GM19238 (cell line): ENCODE data around the gene C1QA.

Experiments used
- DNase-seq: peaks from one replicate; pipeline ENCODE4 v3.0.0; 2011; ENCODE audit warnings: low spot score; ENCODE audit not compliant: insufficient read length

C1QA gene

DNA sequence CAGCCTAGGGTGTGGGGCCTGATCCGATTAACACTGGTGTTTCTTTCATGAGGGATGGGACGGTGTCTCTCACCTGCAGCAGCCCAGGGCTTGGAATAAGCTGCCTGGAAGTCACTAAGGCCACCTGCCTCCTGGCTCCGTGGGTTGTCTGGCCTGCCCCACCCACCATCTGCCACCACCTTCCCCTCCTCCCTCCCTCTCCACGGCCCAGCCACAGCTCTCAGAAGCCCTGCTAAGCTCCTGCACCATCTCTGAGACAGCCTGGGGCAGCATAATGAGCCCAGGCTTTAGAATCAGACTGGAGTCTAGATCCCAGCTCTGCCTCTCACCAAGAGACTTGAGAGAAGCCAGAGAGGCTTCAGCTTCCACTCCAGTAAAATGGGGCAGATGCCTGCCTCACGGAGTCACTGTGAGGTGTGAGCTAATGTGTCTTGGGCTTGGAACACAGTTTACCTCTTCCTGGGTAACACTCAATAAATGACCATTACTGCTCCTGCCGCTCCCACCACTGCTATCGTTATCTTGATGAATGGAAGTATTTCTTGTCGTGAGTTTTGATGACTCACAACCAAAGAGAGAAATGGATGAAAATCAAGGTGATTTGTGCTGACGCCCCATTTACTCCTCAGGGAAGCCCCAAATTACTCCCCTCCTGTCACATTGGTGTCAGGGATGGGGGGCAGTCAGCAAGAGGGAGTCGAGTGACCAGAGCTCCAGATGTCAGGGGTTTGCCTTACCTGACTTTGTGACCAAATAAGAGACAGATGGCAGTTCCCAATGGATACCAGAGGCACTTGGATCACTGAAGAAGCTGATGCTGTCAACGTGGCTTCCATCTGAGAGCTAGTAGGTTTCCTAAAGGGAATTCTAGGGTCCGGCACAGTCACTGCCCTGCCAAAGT lies 23.5 kb upstream of the C1QA start:
- DNase-seq: no peak

DNA sequence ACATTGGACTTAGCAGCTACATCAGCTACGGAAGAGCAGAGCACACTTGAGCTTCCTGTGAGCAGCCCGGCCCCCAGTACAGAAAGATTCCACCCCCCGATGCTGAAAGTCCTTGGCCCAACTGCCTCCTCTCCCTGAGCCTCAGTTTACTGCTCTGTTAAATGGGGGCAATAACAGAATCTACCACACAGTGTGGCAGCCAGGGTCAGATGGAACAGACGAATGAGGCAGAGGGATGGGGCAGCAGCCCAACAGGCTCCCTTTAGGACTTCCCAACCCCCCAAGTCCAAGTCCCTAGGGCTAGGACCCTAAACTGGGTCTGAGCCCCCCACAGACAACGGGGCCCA lies 22.9 kb upstream of the C1QA start:
- no peak for DNase-seq

- no peak for DNase-seq
These were observed 22.5 kb upstream of the C1QA start for GRCh38 chr1:22613951-22614350.

DNA sequence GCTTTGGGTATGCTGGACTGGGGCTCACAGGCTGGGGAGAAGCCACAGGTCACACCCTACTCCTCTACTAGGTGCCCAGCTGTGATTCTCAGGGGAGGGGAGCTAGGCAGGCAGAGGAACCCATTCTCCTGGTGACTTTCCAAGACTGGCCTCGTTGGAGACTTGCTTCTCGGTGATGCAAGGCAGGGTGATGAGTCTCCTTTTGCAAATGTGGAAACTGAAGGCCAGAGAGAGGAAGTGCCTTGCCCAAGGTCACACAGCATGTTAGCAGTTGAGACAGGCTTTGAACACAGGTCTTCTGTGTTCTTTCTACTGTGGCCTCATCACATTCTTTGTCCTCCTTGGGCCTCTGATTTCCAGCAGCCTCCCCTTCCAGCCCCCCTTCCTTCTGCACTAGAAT lies 20.5 kb upstream of the C1QA start:
- no peak for DNase-seq

DNA sequence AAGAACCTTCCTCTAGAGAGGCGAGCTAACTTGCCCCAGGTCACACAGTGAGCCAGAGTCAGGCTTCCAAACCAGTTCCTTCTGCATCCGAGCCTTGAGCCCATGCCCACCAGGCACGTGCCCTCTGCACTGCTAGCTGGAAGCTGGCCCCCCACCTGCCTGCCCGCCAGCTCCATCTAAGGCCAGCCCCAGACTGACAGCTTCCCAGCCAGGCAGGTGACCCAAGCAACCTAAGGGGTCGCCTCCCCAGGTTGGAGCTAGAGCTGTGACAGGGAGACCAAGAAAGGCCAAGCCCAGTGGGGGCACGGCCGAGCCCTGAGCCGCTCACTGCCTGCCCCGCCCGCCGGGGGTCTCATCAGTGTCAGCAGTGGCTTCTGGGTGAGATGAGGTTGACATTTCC lies 19.9 kb upstream of the C1QA start:
- no peak for DNase-seq

DNA sequence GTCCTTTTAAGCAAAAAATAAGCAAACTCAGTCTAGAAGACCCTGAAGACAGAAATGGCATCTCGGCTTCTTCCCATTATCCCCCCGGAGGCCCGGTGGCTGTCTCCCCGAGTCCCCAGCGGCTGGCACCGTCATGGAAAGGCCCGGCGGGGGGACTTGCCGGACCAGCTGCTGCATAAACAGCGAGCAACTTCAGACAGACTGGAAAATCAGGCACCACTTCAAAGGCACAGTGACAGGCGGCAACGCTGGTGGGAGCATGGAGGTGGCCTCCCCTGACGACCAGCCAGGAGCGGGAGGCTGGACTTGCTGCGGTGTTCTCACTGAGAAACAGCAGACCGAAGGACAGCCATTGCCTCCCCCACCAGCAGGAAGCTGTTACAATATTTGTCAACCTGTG lies 18.4 kb upstream of the C1QA start:
- no peak for DNase-seq

DNA sequence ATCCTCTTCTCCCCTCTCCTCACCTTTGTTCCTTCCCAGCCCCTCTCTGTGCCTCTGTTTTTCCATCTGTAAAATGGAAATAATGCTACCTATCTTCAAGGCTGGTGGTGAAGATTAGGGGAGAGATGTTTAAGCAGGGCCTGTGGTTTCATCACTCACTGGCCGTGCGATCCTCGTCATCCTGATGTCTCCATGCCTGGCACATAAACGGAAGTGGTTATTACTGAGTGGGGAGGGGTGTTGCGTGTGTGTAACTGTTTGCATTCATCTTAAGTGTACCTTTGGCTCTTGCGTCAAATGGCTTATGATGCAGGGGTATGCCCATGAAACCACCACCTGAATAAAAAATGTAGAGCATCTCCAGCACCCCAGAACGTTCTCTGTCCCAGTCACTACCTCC lies 17.2 kb upstream of the C1QA start:
- no peak for DNase-seq

- DNase-seq: no peak
These were observed 16.6 kb upstream of the C1QA start for GRCh38 chr1:22619798-22620197.

GRCh38 chr1:22621761-22622160 lies 14.7 kb upstream of the C1QA start:
- no peak for DNase-seq

DNA sequence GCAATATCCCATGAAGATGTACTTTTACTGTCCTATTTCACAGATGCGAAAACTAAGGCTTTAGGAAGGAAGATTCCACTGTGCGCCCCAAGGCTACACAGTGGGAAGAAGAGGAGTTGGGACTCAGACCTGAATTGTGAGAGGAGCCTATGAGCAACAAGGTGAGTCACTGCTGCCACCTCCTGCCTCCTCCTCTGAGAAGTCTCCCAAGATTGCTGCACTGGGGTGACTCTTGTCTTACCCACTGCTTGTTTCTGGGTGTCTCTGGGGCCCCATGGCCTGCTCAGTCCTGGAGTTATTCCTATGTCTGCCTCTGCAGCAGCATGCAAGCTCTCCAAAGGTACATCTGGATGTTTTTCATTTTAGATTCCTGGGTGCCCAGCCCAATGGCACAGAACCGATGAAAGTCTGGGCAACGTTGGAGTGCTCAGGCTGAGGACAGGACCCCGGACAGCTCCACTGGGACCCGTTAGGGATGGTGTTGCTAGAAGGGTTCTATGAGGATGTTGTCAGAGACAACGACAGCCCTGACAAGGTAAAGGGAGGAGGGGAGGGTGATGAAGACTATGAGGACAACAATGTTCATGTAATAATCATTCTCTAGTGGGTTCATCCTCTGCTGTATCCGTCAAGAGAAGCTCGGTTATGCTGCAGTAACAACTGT lies 11.0 kb upstream of the C1QA start:
- DNase-seq: no peak

GRCh38 chr1:22626237-22627157 lies 9.9 kb upstream of the C1QA start:
- DNase-seq: no peak

- no peak for DNase-seq
These were observed 9.1 kb upstream of the C1QA start for GRCh38 chr1:22627331-22627730.

DNA sequence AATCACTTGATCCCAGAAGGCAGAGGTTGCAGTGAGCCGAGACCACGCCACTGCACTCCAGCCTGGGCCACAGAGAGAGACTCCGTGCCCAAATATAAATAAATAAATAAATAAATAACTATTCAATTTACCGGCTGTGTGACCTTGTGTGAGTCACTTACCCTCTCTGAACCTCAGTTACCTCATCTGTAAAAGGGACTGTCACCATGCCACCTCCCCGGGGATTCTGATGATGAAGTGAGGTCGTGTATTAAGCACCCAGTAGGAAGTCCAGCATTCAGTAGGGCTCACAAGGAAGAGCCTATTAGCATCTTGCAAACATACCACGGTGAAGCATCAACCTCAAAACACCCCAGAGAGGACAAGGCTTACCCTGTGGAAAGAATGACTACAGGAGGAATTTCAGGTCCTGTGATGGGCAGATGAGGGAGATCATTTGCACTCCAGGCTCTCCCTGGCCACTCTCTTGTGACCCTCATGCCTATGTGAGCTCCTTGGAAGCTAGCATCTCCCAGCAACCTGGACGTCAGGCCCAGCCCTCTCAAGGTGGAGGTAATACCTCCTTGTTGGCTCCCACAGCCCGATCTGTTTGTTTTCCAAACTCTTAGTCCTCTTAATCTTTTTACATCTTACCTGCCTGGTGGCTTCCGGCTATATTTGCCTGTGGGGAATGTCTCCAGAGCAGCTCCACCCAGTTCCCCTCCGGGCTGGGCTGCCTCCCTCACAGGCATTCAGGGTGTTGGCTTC lies 7.6 kb upstream of the C1QA start:
- DNase-seq: no peak

DNA sequence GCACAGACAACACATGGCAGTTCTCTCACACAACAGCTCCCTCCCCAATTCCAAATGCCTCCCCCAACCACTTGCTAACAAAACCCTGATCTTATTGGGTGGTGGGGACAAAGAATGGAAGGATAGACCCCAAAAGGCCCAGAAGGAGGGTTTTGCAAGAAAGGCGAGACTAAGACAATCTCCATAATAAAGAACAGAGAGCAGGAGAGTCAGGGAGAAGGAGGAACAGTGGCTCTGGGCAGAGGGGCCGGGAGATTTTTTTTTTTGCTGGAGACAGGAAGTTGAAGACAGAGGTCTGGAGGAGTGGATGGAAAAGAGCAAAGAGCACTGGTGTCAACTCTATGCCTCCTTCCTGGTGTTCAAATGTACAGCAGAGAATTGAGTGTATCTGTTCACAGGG lies 6.5 kb upstream of the C1QA start:
- DNase-seq: no peak

- no peak for DNase-seq
These were observed 2.5 kb upstream of the C1QA start for GRCh38 chr1:22633697-22634463.

DNA sequence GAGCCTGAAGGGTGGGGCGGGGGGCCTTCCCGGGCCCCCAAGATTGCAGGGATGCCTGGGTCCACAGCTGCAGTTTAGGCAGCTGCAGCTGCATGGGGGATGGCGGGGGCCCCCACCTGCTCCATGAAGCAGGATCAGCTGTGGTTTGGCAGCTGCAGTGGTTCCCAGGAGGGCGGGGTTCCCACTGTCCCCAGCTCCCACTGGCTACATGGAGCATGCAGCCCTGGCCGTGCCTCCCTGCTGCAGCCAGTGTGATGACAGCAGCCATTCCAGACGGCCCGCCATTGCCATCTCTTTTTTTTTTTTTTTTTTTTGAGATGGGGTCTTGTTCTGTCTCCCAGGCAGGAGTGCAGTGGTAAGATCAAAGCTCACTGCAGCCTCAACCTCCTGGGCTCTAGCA lies 992 bp upstream of the C1QA start:
- no peak for DNase-seq

DNA sequence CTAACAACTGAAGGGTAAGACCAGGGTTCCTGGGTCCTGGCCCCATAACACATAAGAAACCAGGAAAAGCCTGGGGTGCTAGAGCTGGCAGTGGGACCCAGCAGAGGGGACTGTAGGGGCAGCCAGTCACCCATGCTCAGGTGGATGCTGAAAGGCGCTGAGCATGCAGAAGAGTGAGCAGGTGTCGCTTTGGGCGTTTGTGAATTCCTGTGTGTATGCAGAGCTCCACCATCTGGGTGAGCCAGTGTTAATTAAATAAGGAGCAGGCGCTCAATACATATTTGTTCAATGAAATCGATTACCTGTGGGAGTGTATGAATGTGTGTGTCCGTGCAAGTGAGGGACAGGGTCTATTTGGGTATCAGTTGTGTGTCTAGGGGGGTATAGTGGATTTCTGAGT lies 499 bp downstream of the C1QA start:
- no peak for DNase-seq

DNA sequence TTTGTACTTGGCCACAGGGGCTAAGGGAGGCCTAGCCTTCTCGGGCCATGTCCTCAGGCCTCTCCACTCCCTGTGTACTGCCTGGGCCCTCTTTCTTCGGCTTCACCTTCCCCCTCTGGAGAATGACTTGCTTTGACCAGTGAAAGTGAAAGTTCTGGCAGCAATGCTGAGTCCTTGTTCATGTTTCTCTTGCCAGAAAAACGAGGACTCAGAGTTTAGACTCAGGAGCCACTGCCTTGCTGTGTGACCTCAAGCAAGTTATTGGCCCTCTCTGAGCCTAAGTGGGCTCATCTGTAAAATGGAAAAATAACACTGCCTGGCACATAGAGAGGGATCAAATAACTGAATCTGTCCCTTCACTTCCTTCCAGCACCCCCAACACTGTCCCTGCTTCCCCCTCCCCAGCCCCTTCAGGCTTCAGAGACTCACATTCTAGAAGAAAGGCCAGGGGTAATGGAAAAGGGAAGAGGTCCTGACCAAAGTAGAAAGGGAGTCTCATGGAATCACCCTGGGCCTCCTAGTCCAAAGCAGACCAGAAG lies 1.5 kb downstream of the C1QA start:
- DNase-seq: no peak

DNA sequence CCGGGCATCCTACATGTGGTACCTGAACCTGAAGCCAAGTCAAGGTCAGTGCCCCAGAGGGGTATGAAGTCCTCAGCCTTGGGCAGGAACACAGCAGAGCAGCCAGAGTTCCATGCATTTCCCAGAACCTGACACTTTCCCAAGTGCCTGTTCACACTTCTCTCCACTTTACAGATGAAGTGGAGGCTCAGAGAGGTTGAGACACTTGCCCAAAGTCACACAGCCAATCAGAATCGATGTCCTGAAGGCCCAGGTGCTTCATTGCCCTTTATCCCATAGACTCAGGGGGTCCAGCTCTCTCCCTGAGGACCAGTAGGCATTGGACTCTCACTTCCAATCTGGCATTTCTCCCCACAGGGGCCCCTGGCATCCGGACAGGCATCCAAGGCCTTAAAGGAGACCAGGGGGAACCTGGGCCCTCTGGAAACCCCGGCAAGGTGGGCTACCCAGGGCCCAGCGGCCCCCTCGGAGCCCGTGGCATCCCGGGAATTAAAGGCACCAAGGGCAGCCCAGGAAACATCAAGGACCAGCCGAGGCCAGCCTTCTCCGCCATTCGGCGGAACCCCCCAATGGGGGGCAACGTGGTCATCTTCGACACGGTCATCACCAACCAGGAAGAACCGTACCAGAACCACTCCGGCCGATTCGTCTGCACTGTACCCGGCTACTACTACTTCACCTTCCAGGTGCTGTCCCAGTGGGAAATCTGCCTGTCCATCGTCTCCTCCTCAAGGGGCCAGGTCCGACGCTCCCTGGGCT lies 2.2 kb downstream of the C1QA start:
- DNase-seq: no peak

GRCh38 chr1:22639286-22639685 lies 2.9 kb downstream of the C1QA start:
- DNase-seq: no peak
